IPS-18c (cell line): ENCODE data around the gene GRHL1.

Experiments
- H3K4me3 ChIP-seq: 2 replicates; pipeline ENCODE4 v1.7.0; 2013; ENCODE audit warnings: low read depth, mild to moderate bottlenecking, low read length, moderate library complexity; ENCODE audit not compliant: insufficient read depth
- H3K9me3 ChIP-seq: one replicate; pipeline ENCODE4 v1.6.1; 2013; ENCODE audit warnings: mild to moderate bottlenecking, low read length, moderate library complexity; ENCODE audit not compliant: control insufficient read depth, insufficient read depth

The GRHL1 gene

GRCh38 chr2:9944330-9944758, 7.1 kb upstream of the GRHL1 start:
- no peaks in the 10 kb centered on the region for H3K9me3 ChIP-seq
- H3K4me3 ChIP-seq, result no peak overlapping the region

GRCh38 chr2:9945596-9945995, 5.9 kb upstream of the GRHL1 start:
- Histone ChIP-seq H3K9me3 (no peaks in the 10 kb centered on the region), H3K4me3 (no peak overlapping the region)

DNA sequence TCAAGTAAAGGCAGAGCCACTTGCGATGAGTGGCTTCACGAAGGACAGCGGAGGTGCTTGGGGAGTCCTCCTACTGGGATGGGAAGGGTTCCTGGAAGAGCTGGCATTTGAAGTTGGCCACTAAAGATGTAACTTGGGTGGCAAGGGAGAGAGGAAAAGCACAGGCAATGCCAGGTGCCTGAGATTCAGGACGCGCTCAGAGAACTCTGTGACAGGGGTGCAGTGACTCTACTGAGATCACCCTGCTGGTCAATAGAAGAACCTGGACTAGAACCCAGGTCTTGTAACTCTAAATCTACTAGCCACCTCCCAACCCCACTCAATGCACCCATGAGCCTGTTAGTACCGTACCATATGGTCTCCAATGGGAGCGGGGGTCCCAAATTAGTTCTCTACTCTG, 5.4 kb upstream of the GRHL1 start:
- H3K4me3 ChIP-seq, result no peak overlapping the region
- H3K9me3 ChIP-seq, result no peaks in the 10 kb centered on the region

GRCh38 chr2:9946818-9947217, 4.7 kb upstream of the GRHL1 start:
- H3K4me3 ChIP-seq, result no peak overlapping the region

GRCh38 chr2:9948721-9949120, 2.8 kb upstream of the GRHL1 start:
- Histone ChIP-seq H3K4me3 (no peak overlapping the region), H3K9me3 (peaks cover 2% of the 10 kb centered on the region)

More at GRCh38 chr2:9946818-9947217, 4.7 kb upstream of the GRHL1 start:
- H3K9me3 ChIP-seq, result no peaks in the 10 kb centered on the region

DNA sequence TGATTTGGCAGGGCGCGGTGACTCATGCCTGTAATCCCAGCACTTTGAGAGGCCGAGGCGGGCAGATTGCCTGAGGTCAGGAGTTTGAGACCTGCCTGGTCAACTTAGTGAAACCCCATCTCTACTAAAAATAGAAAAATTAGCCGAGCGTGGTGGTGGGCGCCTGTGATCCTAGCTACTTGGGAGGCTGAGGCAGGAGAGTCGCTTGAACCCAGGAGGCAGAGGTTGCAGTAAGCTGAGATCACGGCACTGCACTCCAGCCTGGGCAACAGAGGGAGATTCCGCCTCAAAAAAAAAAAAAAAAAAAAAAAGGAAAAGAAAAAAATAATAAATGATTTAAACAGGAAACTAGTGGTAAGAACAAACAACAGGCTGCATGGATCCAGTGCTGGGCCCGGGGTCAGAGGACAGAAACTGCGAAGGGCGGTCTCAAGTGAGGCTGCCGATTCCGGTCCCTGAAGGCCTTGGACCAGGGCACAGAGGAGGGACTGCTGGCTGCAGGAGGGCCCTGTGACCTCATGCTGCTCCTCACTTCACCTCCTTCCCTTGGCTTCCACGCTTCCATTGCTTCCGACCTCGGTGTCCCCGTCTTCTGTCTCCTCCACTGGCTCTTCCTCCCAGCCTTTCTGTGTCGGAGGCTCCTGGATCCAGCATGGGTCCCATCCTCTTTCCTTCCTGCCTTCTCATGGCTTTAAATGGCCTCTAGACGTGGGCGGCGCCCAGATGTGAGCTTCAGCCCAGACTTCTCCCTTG, 2.1 kb upstream of the GRHL1 start:
- H3K4me3 ChIP-seq, result no peak overlapping the region
- H3K9me3 ChIP-seq, result peaks cover 2% of the 10 kb centered on the region

DNA sequence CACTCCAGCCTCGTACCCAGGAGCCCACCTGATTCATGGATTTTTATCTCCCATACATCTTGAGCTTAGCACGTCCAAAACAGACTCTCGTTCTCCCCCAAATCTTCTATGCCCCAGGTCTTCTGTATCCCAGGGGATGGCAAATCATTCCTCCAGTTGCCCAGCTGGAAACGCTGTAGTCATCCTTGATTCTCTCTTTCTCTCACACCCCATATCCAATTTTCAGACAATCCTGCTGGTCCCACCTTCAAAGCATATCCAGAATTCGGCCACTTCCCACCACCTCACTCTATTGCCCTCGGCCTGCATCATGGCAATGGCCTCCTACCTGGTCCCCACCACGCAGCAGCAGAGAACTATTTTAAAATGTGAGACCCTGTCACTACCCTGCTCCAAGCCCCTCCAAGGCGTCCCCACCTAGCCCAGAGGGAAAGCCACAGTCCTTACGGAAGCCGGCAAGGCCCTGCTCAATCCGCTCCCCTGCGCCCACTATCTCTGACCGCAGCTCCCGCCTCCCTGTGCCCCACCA, 1.4 kb upstream of the GRHL1 start:
- Histone ChIP-seq H3K9me3 (peaks cover 2% of the 10 kb centered on the region), H3K4me3 (peak overlapping the region; percentile 72; the same call in 1 of the 2 replicates)

GRCh38 chr2:9950521-9951271, 797 bp upstream of the GRHL1 start:
- H3K4me3 ChIP-seq, result peak overlapping the region; percentile 72
- peaks cover 2% of the 10 kb centered on the region for H3K9me3 ChIP-seq

- H3K4me3 ChIP-seq, result peak overlapping the region; percentile 72; the same call in 1 of the 2 replicates
- H3K9me3 ChIP-seq, result peaks cover 2% of the 10 kb centered on the region
Observed at GRCh38 chr2:9951272-9951521, 296 bp upstream of the GRHL1 start.

DNA sequence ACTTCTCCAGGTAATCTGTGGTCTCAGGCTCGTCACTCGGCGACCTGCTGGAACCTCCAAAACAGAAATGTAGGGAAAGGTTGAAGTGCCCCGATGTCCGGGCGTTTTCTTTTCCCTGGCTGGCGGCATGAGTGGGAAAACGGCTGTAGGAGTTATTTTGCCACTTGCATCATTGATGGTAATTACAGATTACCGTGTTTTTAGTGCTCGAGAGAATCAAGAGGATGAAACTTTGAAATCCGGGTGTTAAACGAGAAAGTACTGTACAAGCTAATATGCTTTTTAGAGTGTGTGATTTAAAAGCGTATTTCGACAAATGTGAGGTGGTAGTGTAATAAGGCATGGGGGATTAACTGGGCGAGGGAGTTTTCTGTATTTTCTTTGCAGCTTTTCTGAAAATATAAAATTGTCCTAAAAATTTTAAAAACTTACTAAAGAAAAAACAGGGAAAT, 819 bp downstream of the GRHL1 start:
- H3K9me3 ChIP-seq, result peaks cover 2% of the 10 kb centered on the region
- peak overlapping the region; percentile 73 for H3K4me3 ChIP-seq

DNA sequence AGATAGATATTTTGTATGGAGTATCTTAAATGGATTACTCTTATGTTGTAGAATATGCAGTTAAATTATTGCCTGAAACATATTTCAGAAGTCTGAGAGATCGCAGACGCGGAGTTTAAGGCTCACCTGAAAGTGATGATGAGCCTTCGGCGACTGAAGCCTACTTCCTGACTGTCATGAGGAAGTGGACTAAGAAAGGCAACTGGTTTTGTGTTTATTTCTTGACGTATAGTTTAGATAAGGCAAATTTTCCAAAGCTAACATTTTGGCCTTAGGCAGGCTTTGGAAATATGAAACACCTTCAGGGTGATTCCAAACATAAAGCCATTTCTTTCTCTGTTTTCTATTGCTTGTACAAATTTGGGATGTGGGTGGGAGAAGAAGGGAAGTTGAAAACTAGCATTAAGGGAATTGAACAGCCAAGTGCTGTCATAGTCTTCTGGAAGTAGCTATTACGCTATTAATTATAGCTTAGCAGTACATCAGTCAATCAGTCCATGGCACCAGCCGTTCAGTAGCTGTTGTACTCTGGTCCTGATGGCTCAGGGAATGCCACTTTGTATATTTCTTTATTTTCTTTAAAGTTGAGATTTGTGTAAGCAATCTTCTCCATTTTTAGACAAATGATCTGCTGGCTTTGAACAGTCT, 1.5 kb downstream of the GRHL1 start:
- peaks cover 2% of the 10 kb centered on the region for H3K9me3 ChIP-seq
- H3K4me3 ChIP-seq, result no peak overlapping the region

DNA sequence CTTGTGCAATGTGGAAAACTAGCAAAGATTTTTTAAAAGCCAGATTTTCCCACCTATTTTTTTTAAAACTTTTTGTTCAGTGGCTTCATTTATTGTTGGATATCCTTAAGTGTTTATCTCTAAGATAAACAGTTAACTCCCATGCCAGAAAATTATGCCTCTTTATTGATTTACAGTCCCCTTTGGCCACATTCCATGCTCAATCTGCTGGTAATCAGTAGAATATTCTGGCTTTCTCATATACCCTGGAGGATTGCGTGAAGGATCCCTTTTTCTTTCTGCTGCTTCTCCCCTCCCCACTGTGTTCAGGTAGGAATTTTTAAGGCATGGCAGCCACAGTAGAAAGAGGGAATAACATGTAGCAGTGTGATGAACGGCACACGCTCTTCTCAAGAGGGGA, 2.6 kb downstream of the GRHL1 start:
- no peak overlapping the region for H3K4me3 ChIP-seq
- H3K9me3 ChIP-seq, result peaks cover 2% of the 10 kb centered on the region

DNA sequence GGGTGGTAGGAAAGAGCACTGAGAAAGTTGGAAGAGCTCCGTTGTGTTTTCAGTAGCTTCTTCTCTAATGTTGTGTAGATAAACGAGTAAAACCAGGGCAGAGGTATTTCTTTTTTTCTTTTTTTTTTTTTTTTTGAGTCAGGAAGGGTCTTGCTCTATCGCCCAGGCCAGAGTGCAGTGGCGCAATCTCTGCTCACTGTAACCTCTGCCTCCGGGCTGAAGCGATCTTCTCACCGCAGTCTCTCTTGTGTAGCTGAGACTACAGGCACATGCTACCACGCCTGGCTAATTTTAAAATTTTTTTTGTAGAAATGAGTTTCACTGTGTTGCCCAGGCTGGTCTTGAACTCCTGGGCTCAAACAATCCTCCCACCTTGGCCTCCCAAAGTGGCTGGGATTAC, 6.6 kb downstream of the GRHL1 start:
- H3K4me3 ChIP-seq, result no peak overlapping the region
- no peaks in the 10 kb centered on the region for H3K9me3 ChIP-seq

DNA sequence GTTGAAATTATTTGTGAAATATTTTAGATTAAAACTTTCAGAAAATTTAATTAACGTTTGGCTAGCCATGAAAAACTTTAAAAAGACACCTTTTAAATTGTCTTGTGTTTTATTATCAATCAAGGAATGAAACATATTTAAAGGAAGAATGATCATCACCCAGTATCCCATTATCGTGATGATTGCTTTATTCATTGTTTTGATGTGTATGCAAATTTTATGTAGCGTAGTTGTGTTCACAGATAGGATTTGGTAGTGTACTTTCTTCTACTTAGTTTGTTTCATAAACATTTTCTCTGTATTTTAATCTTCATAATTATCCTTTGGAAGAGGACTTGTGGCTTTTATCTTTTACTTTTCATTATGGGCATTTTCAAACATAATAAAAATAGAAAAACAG, 7.8 kb downstream of the GRHL1 start:
- H3K9me3 ChIP-seq, result no peaks in the 10 kb centered on the region
- H3K4me3 ChIP-seq, result no peak overlapping the region

GRCh38 chr2:9961013-9961412, 9.5 kb downstream of the GRHL1 start:
- H3K4me3 ChIP-seq, result no peak overlapping the region
- H3K9me3 ChIP-seq, result no peaks in the 10 kb centered on the region

DNA sequence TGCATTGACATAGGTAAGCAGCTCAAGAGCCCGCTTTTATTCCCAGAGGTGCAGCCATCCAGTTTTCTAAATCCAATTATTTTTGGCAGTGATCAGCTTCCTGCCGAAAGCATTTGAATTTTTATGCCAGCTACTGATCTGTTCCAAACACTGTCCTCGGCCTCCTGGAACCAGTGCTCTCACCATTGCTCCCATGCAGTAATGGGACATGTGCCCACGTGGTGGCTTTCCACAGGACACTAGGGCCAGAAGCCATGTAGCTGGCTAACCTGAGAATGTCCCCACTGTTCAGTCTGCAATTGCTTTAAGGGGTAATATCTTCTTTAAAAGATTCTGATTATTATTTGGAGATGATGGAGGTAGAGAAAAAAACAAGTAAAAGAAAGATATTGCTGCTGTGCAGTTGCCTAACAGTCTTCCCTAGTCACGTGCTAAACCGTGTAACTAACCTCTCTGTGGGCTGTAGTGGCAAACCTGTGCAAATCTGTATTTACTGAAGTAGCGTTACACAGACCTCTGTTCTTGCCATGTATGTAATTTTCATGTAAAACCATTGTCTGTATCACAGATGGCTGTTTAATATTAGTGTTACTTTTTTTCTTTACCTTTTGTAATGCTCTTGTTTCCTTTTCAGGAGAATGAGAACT, 13.0 kb downstream of the GRHL1 start:
- H3K4me3 ChIP-seq, result no peak overlapping the region
- H3K9me3 ChIP-seq, result no peaks in the 10 kb centered on the region

GRCh38 chr2:9965119-9965822, 13.8 kb downstream of the GRHL1 start:
- H3K4me3 ChIP-seq, result no peak overlapping the region
- no peaks in the 10 kb centered on the region for H3K9me3 ChIP-seq
